Bronchial epithelial cell (primary cell): ENCODE data around the gene GPC5. TPM values are rescaled to one million over a fixed set of nuclear protein-coding genes. Genes with fewer than 3 reads are reported as not detected.

Experiments used
- DNase-seq: peaks from one replicate; pipeline ENCODE4 v3.0.0-alpha.2; 2010; ENCODE audit warnings: low read depth
- FAIRE-seq: peaks from 2 replicates; lab custom pipeline; 2011; peaks lifted over from hg19 to GRCh38; lab: Jason Lieb, UNC
- H3K27me3 ChIP-seq: 2 replicates; pipeline ENCODE4 v1.5.1; 2011; ENCODE audit warnings: low read length; ENCODE audit not compliant: control insufficient read depth, insufficient read depth
- H3K36me3 ChIP-seq: 2 replicates; pipeline ENCODE4 v1.5.1; 2011; ENCODE audit warnings: low read length; ENCODE audit not compliant: control insufficient read depth, insufficient read depth
- H3K4me3 ChIP-seq: 2 replicates; pipeline ENCODE4 v1.5.1; 2011; ENCODE audit warnings: mild to moderate bottlenecking, low read depth, low read length, control low read depth
- total RNA-seq: library from RNA; depleted of rRNA; stranded (reverse); fragments of >200 nt; gene quantifications from 2 replicates; pipeline ENCODE4 v1.2.1, GENCODE V29; 2014
- TF ChIP-seq, protein P1 (sequence below): IDR thresholded peaks from 2 replicates; pipeline ENCODE4 v1.5.1; 2011; ENCODE audit warnings: mild to moderate bottlenecking, moderate library complexity, low read length, control low read depth, inconsistent platforms; ENCODE audit not compliant: insufficient read depth, severe bottlenecking

Gene GPC5
- total RNA-seq, 1 donor from 2014 or later = 1.8 TPM

DNA sequence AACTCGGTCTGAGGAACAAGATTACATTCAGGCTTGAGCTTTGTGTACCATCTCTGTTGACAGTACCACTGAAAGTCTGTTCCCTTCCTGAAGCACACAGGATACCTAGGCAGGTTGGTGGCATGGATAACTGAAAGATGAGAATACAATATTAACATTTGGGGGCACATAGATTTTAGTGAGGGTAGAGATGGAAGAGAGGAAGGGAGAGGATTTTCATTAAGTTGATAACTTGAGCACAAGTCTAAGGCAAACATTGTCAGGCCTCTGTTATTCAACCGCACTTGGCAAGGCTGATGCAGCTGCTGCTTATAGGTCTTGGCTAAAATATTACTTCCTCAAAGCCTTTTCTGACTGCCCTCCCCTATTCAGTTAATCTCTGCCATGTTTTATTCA, 40.0 kb upstream of the GPC5 start:
- TF ChIP-seq, protein P1, sequence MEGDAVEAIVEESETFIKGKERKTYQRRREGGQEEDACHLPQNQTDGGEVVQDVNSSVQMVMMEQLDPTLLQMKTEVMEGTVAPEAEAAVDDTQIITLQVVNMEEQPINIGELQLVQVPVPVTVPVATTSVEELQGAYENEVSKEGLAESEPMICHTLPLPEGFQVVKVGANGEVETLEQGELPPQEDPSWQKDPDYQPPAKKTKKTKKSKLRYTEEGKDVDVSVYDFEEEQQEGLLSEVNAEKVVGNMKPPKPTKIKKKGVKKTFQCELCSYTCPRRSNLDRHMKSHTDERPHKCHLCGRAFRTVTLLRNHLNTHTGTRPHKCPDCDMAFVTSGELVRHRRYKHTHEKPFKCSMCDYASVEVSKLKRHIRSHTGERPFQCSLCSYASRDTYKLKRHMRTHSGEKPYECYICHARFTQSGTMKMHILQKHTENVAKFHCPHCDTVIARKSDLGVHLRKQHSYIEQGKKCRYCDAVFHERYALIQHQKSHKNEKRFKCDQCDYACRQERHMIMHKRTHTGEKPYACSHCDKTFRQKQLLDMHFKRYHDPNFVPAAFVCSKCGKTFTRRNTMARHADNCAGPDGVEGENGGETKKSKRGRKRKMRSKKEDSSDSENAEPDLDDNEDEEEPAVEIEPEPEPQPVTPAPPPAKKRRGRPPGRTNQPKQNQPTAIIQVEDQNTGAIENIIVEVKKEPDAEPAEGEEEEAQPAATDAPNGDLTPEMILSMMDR = no peak
- peaks cover 6% of the 10 kb centered on the region for H3K36me3 ChIP-seq
- no peaks in the 10 kb centered on the region for H3K27me3 ChIP-seq
- no peak overlapping the region for H3K4me3 ChIP-seq
- FAIRE-seq (no peak), DNase-seq (no peak)

DNA sequence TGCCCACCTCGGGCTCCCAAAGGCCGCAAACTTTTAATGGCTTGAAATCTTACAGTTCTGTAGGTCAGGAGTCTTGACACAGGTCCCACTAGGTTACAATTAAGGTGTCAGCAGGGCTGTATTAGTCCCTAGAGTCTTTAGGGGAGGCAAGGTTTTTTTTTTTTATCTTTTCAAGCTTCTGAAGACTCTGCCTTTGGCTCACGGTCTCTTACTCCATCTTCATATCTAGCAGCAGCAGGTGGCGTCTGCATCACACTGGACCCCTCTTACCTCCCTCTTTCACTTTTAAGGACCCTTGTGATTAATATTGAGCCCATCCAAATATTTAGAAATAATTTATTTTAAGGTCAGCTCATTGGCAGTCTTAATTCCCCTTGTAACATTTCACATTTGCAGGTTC, 39.3 kb upstream of the GPC5 start:
- FAIRE-seq (no peak), DNase-seq (no peak)
- H3K4me3 ChIP-seq = no peak overlapping the region
- TF ChIP-seq, protein P1 = no peak
- no peaks in the 10 kb centered on the region for H3K27me3 ChIP-seq
- peaks cover 2% of the 10 kb centered on the region for H3K36me3 ChIP-seq

DNA sequence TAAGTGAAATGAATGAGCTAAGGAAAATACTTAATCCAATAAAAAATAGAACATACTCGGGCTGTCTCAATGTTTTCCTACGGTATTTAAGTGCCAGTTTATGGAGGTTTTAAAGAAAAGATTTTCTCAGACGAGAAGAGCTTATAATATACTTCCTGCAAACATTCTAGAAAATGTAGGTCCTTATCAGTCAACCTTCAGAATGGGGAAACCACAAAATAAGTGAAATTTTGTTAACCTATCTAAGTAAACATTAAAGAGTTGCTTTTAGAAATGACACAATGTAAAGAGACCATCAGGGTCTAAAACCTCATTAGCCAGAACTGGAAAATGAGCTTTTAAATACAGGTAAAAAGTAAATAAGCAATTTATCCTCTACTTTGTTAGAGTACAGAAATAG, 38.8 kb upstream of the GPC5 start:
- H3K36me3 ChIP-seq = peaks cover 1% of the 10 kb centered on the region
- no peak for DNase-seq
- no peaks in the 10 kb centered on the region for H3K27me3 ChIP-seq
- TF ChIP-seq, protein P1 = no peak
- FAIRE-seq = no peak
- no peak overlapping the region for H3K4me3 ChIP-seq

DNA sequence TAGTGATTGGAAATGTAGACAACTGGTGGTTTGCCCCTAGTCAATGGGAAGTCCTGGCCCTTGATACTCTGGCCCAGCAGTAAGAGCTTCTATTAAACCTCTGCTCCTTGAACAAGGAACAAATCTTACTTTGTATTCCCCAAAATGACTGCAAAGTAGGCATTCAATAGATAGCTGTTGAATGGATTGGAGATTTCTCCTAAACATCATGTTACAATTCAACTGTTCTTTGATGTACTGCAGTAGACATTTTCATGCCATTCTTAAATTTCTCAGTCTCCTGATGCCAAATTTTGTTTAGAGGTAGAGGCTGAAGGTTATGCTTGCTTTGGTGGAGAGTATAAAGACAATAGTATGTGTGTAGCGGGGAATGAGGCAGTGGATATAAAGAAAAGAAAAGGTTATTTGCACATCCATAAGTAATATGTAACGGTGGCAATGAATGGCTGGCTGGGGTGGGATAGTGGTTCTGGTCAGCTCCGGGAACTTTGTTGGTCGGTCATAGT, 38.1 kb upstream of the GPC5 start:
- FAIRE-seq (no peak), DNase-seq (no peak)
- no peak overlapping the region for H3K4me3 ChIP-seq
- peaks cover 1% of the 10 kb centered on the region for H3K36me3 ChIP-seq
- H3K27me3 ChIP-seq = no peaks in the 10 kb centered on the region
- TF ChIP-seq, protein P1 = no peak

DNA sequence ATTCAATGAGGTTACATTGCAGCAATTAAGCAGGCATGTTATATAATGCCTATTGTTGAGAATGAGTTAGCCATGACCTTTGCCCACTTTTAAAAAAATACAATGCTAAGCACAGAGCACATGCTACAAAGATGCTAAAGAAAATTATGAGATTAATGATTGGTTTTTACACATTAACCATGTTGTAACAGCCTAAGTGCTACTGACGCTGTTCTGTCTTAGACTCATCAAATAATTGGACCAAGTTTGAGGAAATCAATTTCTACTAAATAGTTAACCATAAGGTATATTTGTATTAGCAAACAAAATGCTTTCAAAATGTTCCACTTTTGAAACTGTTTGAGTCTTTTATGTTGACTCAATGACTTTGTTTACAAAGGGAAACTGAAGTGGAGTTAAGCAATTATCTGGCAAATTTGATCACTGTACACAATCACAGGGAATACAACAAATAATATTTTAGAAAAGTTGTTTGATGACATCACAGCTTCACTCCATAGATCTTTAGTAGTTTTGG, 36.6 kb upstream of the GPC5 start:
- H3K4me3 ChIP-seq = no peak overlapping the region
- DNase-seq = peak; percentile 17
- H3K27me3 ChIP-seq = no peaks in the 10 kb centered on the region
- TF ChIP-seq, protein P1 = no peak
- FAIRE-seq = no peak
- H3K36me3 ChIP-seq = peaks cover under 1% of the 10 kb centered on the region

DNA sequence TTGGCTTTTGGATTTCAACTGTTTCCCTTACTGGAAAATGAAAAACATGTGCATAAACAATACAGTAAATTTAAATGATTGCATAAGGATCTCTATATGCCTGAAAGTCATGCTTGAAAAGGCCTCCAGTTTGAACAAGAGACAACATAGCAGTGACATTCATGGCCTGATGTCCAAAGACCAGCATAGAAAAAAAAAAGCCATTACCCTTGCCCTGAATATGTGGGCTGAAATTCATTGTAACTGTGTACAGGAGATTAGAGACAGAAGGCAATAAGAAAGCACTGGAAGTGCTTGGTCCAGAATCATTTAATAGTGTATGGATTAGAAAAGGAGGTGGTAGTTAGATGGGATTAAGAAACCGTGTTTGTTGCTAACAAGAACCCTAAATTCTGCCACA, 35.5 kb upstream of the GPC5 start:
- no peak for DNase-seq
- Histone ChIP-seq H3K36me3 (no peaks in the 10 kb centered on the region), H3K4me3 (no peak overlapping the region), H3K27me3 (no peaks in the 10 kb centered on the region)
- no peak for FAIRE-seq
- TF ChIP-seq, protein P1 = no peak
